ENCODE data around the gene KIAA1217. TPM values are rescaled to one million over a fixed set of nuclear protein-coding genes. Genes with fewer than 3 reads are reported as not detected.
"Not testable (repeated sequence)": the region's sequence is repeated elsewhere in the genome, so short reads cannot be mapped to it uniquely, and the experiment has no call there.

Gene KIAA1217
- total RNA-seq, 1 experiment from 2014 or later, result 7.8 TPM

DNA sequence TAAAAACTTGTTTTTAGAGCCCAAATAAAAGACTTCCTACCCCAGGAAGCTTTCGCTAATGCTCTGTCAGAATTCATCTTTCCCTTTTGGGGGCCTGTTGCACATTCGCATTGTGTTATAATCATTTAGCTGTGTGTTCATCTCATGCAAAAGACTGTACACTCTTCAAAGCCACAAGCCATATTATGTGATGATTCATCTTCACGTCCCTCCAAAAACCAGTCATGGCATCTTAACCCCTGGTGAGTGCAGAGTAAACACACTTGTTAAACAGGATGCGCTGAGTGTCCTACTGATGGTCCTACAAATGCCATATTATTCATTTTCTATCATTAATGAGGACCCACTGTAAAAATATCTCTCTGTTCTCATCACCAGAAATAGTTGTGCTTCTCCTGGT is 235.4 kb downstream of the KIAA1217 start:
- no peak overlapping the region for H3K9ac ChIP-seq (ENCODE audit: low read length)
- DNase-seq (ENCODE audit: low read depth, low spot score) (no peak), ATAC-seq (no peak)
- no TSS peak for BruUV-seq (replicated peaks)
- no peaks in the 10 kb centered on the region for H3K36me3 ChIP-seq (ENCODE audit: control insufficient read depth in 1 of 2, insufficient read depth in 2 of 2, low read length in 2 of 2)
- H3K9me2 ChIP-seq (ENCODE audit: insufficient read depth), result no peaks in the 10 kb centered on the region
- TF ChIP-seq, protein P1, sequence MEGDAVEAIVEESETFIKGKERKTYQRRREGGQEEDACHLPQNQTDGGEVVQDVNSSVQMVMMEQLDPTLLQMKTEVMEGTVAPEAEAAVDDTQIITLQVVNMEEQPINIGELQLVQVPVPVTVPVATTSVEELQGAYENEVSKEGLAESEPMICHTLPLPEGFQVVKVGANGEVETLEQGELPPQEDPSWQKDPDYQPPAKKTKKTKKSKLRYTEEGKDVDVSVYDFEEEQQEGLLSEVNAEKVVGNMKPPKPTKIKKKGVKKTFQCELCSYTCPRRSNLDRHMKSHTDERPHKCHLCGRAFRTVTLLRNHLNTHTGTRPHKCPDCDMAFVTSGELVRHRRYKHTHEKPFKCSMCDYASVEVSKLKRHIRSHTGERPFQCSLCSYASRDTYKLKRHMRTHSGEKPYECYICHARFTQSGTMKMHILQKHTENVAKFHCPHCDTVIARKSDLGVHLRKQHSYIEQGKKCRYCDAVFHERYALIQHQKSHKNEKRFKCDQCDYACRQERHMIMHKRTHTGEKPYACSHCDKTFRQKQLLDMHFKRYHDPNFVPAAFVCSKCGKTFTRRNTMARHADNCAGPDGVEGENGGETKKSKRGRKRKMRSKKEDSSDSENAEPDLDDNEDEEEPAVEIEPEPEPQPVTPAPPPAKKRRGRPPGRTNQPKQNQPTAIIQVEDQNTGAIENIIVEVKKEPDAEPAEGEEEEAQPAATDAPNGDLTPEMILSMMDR (IDR thresholded peaks at IDR 0.05 in 2 of 3, conservative IDR thresholded peaks at IDR 0.05 in 1 of 3; ENCODE audit: borderline replicate concordance in 1 of 3, insufficient read depth in 1 of 3, low read depth in 2 of 3, low read length in 2 of 3), result no peak
- TF ChIP-seq FOSL1 (IDR thresholded peaks at IDR 0.05; ENCODE audit: low read depth) (no peak), POLR2AphosphoS5 (IDR thresholded peaks at IDR 0.05; ENCODE audit: low read depth, low read length) (no peak), CEBPB (IDR thresholded peaks at IDR 0.05; ENCODE audit: low read depth) (no peak), SIN3A (IDR thresholded peaks at IDR 0.05; ENCODE audit: low read depth) (no peak), ZFX (IDR thresholded peaks at IDR 0.05) (no peak), ELF1 (IDR thresholded peaks at IDR 0.05; ENCODE audit: borderline replicate concordance, low read depth) (no peak), TCF7L2 (IDR thresholded peaks at IDR 0.05; ENCODE audit: borderline replicate concordance, extremely low read depth, insufficient read depth, insufficient read length) (no peak), SP1 (IDR thresholded peaks at IDR 0.05; ENCODE audit: low read depth) (no peak), EGR1 (IDR thresholded peaks at IDR 0.05; ENCODE audit: low read depth) (no peak), RAD21 (IDR thresholded peaks at IDR 0.05; ENCODE audit: low read depth) (no peak), POLR2A (IDR thresholded peaks at IDR 0.05; ENCODE audit: borderline replicate concordance, extremely low read depth, insufficient read depth, insufficient read length) (no peak)
- TF ChIP-seq, protein P2, sequence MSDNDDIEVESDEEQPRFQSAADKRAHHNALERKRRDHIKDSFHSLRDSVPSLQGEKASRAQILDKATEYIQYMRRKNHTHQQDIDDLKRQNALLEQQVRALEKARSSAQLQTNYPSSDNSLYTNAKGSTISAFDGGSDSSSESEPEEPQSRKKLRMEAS (IDR thresholded peaks at IDR 0.05), result no peak
- TF ChIP-seq, protein P3, sequence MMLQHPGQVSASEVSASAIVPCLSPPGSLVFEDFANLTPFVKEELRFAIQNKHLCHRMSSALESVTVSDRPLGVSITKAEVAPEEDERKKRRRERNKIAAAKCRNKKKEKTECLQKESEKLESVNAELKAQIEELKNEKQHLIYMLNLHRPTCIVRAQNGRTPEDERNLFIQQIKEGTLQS (IDR thresholded peaks at IDR 0.05), result no peak
- TF ChIP-seq, protein P4, sequence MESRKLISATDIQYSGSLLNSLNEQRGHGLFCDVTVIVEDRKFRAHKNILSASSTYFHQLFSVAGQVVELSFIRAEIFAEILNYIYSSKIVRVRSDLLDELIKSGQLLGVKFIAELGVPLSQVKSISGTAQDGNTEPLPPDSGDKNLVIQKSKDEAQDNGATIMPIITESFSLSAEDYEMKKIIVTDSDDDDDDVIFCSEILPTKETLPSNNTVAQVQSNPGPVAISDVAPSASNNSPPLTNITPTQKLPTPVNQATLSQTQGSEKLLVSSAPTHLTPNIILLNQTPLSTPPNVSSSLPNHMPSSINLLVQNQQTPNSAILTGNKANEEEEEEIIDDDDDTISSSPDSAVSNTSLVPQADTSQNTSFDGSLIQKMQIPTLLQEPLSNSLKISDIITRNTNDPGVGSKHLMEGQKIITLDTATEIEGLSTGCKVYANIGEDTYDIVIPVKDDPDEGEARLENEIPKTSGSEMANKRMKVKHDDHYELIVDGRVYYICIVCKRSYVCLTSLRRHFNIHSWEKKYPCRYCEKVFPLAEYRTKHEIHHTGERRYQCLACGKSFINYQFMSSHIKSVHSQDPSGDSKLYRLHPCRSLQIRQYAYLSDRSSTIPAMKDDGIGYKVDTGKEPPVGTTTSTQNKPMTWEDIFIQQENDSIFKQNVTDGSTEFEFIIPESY (IDR thresholded peaks at IDR 0.05; ENCODE audit: extremely low read depth, insufficient replicate concordance, low read length), result no peak
- no peak overlapping the region for H3K27ac ChIP-seq (ENCODE audit: low read depth, low read length)
- no peak overlapping the region for H3K4me2 ChIP-seq (ENCODE audit: low read length)
- ChIA-PET CTCF (no interaction called here), RAD21 (ENCODE audit: low non-redundant PET in 1 of 2, low total read pairs in 2 of 2, uncharacterized antibody in 2 of 2, unreplicated experiment in 2 of 2) (no interaction called here), POLR2A (no interaction called here)
- no peaks in the 10 kb centered on the region for H4K20me1 ChIP-seq (ENCODE audit: insufficient read depth)
- intact Hi-C loops (cut with micrococcal nuclease), result no loop called here
- no peaks in the 10 kb centered on the region for H3K9me3 ChIP-seq (ENCODE audit: control insufficient read depth in 1 of 2, insufficient read depth in 1 of 2, low read depth in 1 of 2, low read length in 2 of 2)
- no peaks in the 10 kb centered on the region for H3K79me2 ChIP-seq (ENCODE audit: insufficient read depth, low read length)
- no peak overlapping the region for H2AFZ ChIP-seq (ENCODE audit: low read depth, low read length, poor library complexity, severe bottlenecking)
- no peak overlapping the region for H3K4me3 ChIP-seq (replicated peaks in 1 of 2; ENCODE audit: low read depth in 1 of 2, low read length in 2 of 2)
- H3K27me3 ChIP-seq (ENCODE audit: insufficient read depth, low read length), result peaks cover 5% of the 10 kb centered on the region; the same call in 1 of the 2 replicates
- H3K4me1 ChIP-seq (ENCODE audit: control insufficient read depth in 1 of 2, insufficient read depth in 2 of 2, low read length in 2 of 2), result no peaks in the 10 kb centered on the region

DNA sequence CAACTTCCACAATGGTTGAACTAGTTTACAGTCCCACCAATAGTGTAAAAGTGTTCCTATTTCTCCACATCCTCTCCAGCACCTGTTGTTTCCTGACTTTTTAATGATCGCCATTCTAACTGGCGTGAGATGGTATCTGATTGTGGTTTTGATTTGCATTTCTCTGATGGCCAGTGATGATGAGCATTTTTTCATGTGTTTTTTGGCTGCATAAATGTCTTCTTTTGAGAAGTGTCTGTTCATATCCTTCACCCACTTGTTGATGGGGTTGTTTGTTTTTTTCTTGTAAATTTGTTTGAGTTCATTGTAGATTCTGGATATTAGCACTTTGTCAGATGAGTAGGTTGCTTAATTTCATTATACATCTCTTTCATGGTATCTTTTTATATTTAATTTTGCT is 237.0 kb downstream of the KIAA1217 start:
- ATAC-seq; H3K4me1 ChIP-seq (ENCODE audit: control insufficient read depth in 1 of 2, insufficient read depth in 2 of 2, low read length in 2 of 2); H3K36me3 ChIP-seq (ENCODE audit: control insufficient read depth in 1 of 2, insufficient read depth in 2 of 2, low read length in 2 of 2); H3K79me2 ChIP-seq (ENCODE audit: insufficient read depth, low read length); H3K9me3 ChIP-seq (ENCODE audit: control insufficient read depth in 1 of 2, insufficient read depth in 1 of 2, low read depth in 1 of 2, low read length in 2 of 2); H3K27ac ChIP-seq (ENCODE audit: low read depth, low read length); H3K4me3 ChIP-seq (replicated peaks in 1 of 2; ENCODE audit: low read depth in 1 of 2, low read length in 2 of 2); BruUV-seq (replicated peaks); H3K9ac ChIP-seq (ENCODE audit: low read length); POLR2A ChIA-PET; H3K9me2 ChIP-seq (ENCODE audit: insufficient read depth); CTCF ChIA-PET; RAD21 ChIA-PET (ENCODE audit: low non-redundant PET in 1 of 2, low total read pairs in 2 of 2, uncharacterized antibody in 2 of 2, unreplicated experiment in 2 of 2); DNase-seq (ENCODE audit: low read depth, low spot score); intact Hi-C loops (cut with micrococcal nuclease); H4K20me1 ChIP-seq (ENCODE audit: insufficient read depth); H2AFZ ChIP-seq (ENCODE audit: low read depth, low read length, poor library complexity, severe bottlenecking); H3K4me2 ChIP-seq (ENCODE audit: low read length): not testable (repeated sequence)
- H3K27me3 ChIP-seq (ENCODE audit: insufficient read depth, low read length), result peaks cover 19% of the 10 kb centered on the region
